Endothelial cell of umbilical vein (primary cell): ENCODE data around the gene SYT6.

Experiments
- JUN ChIP-seq: IDR thresholded peaks from 2 replicates; pipeline ENCODE4 v1.6.1; 2011; ENCODE audit warnings: borderline replicate concordance, low read depth; ENCODE audit not compliant: insufficient read length, insufficient read depth
- POLR2A ChIP-seq: IDR thresholded peaks from 2 replicates; pipeline ENCODE4 v1.6.1; 2012; ENCODE audit warnings: low read depth, mild to moderate bottlenecking, control low read depth, low read length
- POLR2AphosphoS5 ChIP-seq: IDR thresholded peaks from 2 replicates; pipeline ENCODE4 v1.6.1; 2012; ENCODE audit warnings: low read depth, mild to moderate bottlenecking, control low read depth, low read length, moderate library complexity; ENCODE audit not compliant: insufficient read depth
- TF ChIP-seq, protein P1 (sequence below), 2 donors: IDR thresholded peaks; 1 replicate in 1 of 2; 2 replicates in 1 of 2; pipeline ENCODE4 v1.5.1; 2011; ENCODE audit warnings: low read length in 2 of 2, mild to moderate bottlenecking in 2 of 2, moderate library complexity in 2 of 2, control low read depth in 1 of 2, inconsistent platforms in 1 of 2, low read depth in 1 of 2; ENCODE audit not compliant: insufficient read depth in 1 of 2; ENCODE audit errors: extremely low read depth in 1 of 2
- TF ChIP-seq, protein P2 (sequence below): IDR thresholded peaks from 2 replicates; pipeline ENCODE4 v1.6.1; 2011; ENCODE audit not compliant: insufficient read depth, insufficient read length

DNA sequence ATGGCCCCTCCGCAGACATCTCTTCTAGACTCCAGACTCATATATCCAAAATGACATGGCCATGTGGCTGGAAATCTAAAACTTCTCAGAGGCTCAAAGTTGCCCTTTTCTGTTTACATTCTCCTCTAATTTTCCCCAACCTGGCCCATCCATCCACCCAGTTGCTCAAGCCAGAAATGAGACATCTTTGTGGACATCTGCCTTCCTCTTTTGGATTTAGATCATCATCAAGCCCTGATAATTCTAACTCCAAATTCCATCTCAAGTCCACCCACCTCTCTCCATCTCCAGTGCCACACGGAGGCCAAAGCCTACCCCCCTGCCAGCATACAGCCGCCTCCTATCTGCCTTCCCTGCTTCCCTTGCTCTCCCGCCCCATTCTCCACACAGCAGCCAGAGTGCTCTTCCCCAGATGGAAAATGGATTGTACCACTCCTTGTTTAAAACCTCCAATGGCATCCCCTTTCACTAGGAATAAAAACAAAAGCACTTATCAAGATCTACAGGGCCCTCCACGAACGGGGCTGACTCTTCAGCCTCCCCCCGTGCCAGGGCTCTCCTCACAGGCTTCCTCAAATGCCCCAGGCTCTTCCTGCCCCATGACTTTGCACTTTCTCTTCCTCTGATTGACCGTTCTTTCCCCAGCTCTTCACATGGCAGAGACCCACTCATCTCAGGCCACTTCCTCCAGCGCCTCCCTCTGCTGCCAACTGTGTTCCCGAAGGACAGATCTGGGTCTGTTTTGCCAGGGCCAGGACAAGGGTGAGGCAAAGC is 40.1 kb downstream of the SYT6 start:
- TF ChIP-seq POLR2A (no peak), POLR2AphosphoS5 (no peak), JUN (no peak)
- TF ChIP-seq, protein P1, sequence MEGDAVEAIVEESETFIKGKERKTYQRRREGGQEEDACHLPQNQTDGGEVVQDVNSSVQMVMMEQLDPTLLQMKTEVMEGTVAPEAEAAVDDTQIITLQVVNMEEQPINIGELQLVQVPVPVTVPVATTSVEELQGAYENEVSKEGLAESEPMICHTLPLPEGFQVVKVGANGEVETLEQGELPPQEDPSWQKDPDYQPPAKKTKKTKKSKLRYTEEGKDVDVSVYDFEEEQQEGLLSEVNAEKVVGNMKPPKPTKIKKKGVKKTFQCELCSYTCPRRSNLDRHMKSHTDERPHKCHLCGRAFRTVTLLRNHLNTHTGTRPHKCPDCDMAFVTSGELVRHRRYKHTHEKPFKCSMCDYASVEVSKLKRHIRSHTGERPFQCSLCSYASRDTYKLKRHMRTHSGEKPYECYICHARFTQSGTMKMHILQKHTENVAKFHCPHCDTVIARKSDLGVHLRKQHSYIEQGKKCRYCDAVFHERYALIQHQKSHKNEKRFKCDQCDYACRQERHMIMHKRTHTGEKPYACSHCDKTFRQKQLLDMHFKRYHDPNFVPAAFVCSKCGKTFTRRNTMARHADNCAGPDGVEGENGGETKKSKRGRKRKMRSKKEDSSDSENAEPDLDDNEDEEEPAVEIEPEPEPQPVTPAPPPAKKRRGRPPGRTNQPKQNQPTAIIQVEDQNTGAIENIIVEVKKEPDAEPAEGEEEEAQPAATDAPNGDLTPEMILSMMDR (IDR thresholded peaks at IDR 0.05; ENCODE audit: extremely low read depth in 1 of 2, insufficient read depth in 1 of 2, low read depth in 1 of 2, low read length in 2 of 2) = no peak
- TF ChIP-seq, protein P2, sequence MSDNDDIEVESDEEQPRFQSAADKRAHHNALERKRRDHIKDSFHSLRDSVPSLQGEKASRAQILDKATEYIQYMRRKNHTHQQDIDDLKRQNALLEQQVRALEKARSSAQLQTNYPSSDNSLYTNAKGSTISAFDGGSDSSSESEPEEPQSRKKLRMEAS = no peak
